Lung (tissue), 12 donors: ENCODE data around the gene ARHGAP15. TPM values are rescaled to one million over a fixed set of nuclear protein-coding genes. Genes with fewer than 3 reads are reported as not detected.

ENCODE experiments used
- ATAC-seq: fragments of 200-7000 bp; cut with Tn5 transposase; one replicate; pipeline ENCODE4 v1.9.1; 2020; ENCODE audit warnings: moderate number of reproducible peaks; ENCODE audit not compliant: insufficient read depth, low FRiP score
- DNase-seq, 3 donors: peaks; one replicate each; pipeline ENCODE4 v3.0.0-alpha.2; 2013 to 2017
- H3K27ac ChIP-seq, 2 donors: one replicate each; pipeline ENCODE4 v1.5.1; 2013; ENCODE audit warnings: mild to moderate bottlenecking in 2 of 2, moderate library complexity in 2 of 2, control low read depth in 1 of 2, inconsistent platforms in 1 of 2, low read depth in 1 of 2, low read length in 1 of 2
- H3K27me3 ChIP-seq, 3 donors: one replicate each; pipeline ENCODE4 v1.5.1; 2013; ENCODE audit warnings: low read length in 2 of 3; ENCODE audit not compliant: control insufficient read depth in 3 of 3, insufficient read depth in 3 of 3
- H3K36me3 ChIP-seq, 4 donors: one replicate each; pipeline ENCODE4 v1.5.1; 2013; ENCODE audit warnings: low read length in 4 of 4, mild to moderate bottlenecking in 1 of 4, moderate library complexity in 1 of 4; ENCODE audit not compliant: control insufficient read depth in 4 of 4, insufficient read depth in 4 of 4
- H3K4me1 ChIP-seq, 5 donors: one replicate each; pipeline ENCODE4 v1.5.1; 2013; ENCODE audit warnings: low read length in 5 of 5, mild to moderate bottlenecking in 2 of 5, moderate library complexity in 1 of 5; ENCODE audit not compliant: control insufficient read depth in 5 of 5, insufficient read depth in 5 of 5
- H3K4me3 ChIP-seq: one replicate; pipeline ENCODE4 v1.5.1; 2013; ENCODE audit warnings: mild to moderate bottlenecking, control low read depth, moderate library complexity
- H3K9ac ChIP-seq, 2 donors: one replicate each; pipeline ENCODE4 v1.5.1; 2013; ENCODE audit warnings: low read length in 2 of 2, control low read depth in 1 of 2; ENCODE audit not compliant: insufficient read depth in 1 of 2
- H3K9me3 ChIP-seq, 4 donors: one replicate each; pipeline ENCODE4 v1.5.1; 2013; ENCODE audit warnings: low read length in 3 of 4, mild to moderate bottlenecking in 1 of 4, moderate library complexity in 1 of 4; ENCODE audit not compliant: control insufficient read depth in 4 of 4, insufficient read depth in 3 of 4
- CTCF ChIP-seq: IDR thresholded peaks from 2 replicates; pipeline ENCODE4 v1.5.1; 2012; ENCODE audit warnings: mild to moderate bottlenecking; ENCODE audit errors: control extremely low read depth, extremely low read depth
- WGBS, 2 donors: extraction: QIAGEN DNeasy Blood & Tissue Kit; methylation state at CpG; one replicate each; pipeline ENCODE4 v1.1.7; 2013; 5-methylcytosine and 5-hydroxymethylcytosine counted together
- polyA plus RNA-seq, 2 donors: library from polyadenylated mRNA; stranded (reverse); fragments of 200-250 nt; gene quantifications; one replicate each; pipeline ENCODE4 v1.2.1, GENCODE V29; 2013
- total RNA-seq, 2 donors: library from RNA; depleted of rRNA in 1 of 2; stranded (reverse); fragments of >200 nt in 1 of 2; gene quantifications; one replicate each; pipeline ENCODE4 v1.2.1, GENCODE V29; 2014 to 2021
- donor health status: control.
- donor health status: control.
- donor health status: Bipolar disorder and iron deficiency.
- donor health status: healthy.
- donor health status: DM: yes; HTN: yes; CAD: no.

ARHGAP15 gene
- total and polyA plus RNA-seq, 4 donors = 5.9 to 74.3 (median 13.2) TPM

DNA sequence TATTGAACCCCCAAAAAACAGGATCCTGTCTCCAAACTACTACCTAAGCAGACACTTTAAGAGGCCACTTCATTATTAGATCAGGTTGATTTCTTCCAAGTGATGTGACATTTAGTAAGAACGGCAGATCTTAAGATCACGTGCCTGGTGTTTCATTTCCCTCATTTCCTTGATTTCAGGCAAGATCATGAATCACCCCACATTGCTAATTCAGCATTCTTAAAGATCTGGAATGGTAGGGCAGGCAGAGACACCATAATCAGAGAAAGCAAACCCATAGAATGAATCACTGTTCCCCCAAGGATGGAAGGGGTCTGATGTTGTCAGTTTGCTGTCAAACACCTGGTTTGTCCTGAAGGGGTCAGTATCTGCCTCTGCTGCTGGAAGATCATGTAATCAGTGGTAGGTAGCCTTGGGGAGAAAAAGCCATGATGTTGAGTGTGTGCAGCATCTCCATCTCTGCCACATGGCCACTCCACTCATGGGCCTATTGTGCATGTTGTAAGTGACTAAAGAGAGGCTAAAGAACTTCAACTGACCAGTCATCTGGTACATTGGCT lies 133.9 kb downstream of the ARHGAP15 start:
- Histone ChIP-seq H3K36me3 (no peaks in the 10 kb centered on the region), H3K9me3 (peaks cover 0 to 3% (median 0%) of the 10 kb centered on the region in 4 donors), H3K4me1 (peaks cover 0 to 10% (median 0%) of the 10 kb centered on the region in 5 donors), H3K27me3 (no peaks in the 10 kb centered on the region), H3K27ac (no peak overlapping the region), H3K9ac (no peak overlapping the region), H3K4me3 (no peak overlapping the region)
- 66 to 70% methylated on average over 2 of the region's 2 CpGs for WGBS, 2 donors
- TF ChIP-seq CTCF = no peak
- DNase-seq = no peak
- no peak for ATAC-seq

- ATAC-seq (no peak), DNase-seq (peak in 2 of 3 donors; percentile 64 to 74)
- Histone ChIP-seq H3K9ac (no peak overlapping the region), H3K9me3 (peaks cover 0 to 3% (median 0%) of the 10 kb centered on the region in 4 donors), H3K4me3 (no peak overlapping the region), H3K27ac (no peak overlapping the region), H3K27me3 (no peaks in the 10 kb centered on the region), H3K36me3 (no peaks in the 10 kb centered on the region), H3K4me1 (no peaks in the 10 kb centered on the region)
- WGBS, 2 donors = 56 to 66% methylated on average over 2 of the region's 2 CpGs
- no peak for TF ChIP-seq CTCF
Measured at GRCh38 chr2:143264851-143265250, 135.6 kb downstream of the ARHGAP15 start.

DNA sequence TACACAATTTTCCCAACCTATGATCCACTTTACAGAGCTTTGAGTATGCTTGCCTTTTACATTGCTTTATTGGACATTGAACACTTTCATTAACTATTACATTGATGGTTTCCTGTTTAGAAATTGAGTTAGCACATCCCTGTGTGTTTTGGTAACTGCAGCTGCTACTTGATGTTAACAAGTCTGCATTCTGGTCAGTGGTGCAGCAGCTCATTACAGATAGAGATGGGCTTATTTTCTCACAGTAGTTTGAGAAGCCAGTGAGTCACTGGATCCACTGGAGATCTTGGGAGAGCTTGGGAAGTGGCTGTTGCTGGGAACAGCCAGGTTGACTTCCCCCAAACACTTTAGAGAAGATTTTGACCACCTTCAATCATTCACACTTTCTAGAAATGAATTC lies 150.5 kb downstream of the ARHGAP15 start:
- Histone ChIP-seq H3K4me1 (peaks cover 0 to 5% (median 0%) of the 10 kb centered on the region in 5 donors), H3K9ac (no peak overlapping the region), H3K27me3 (no peaks in the 10 kb centered on the region), H3K36me3 (no peaks in the 10 kb centered on the region), H3K27ac (no peak overlapping the region), H3K9me3 (no peaks in the 10 kb centered on the region), H3K4me3 (no peak overlapping the region)
- DNase-seq (no peak), ATAC-seq (no peak)
- TF ChIP-seq CTCF = no peak
